ENCODE measurements around the gene PTTG1. TPM values are rescaled to one million over a fixed set of nuclear protein-coding genes. Genes with fewer than 3 reads are reported as not detected.

PTTG1 gene
- total RNA-seq, 1 experiment from 2014 or later, result 239 TPM

DNA sequence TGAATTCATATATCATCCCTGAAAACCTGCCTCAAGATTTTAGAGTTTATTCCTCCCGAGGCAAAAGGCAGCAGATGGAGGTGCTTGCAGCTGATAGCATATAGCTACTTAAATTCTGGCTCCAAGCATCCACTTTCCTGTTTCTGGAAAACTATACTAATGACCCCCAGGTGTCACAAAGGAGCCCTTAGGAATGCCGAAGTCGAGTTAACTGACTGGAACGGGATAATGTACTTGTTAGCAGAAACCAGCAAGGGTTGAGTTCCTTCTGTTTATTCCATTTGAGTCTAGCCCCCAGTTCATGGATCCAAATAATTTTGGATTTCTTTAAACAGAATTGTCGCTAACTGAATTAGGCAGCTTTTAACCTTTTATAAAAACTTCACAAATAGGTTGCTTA, 44.5 kb downstream of the PTTG1 start:
- H3K4me3 Mint-ChIP-seq, result no peak overlapping the region
- DNase-seq (ENCODE audit: low spot score) (no peak), ATAC-seq (no peak)
- ChIA-PET POLR2A (no interaction called here), CTCF (interaction anchor here (3.2 kb wide), 1 partner anchor 27 kb away, joined by 28 read pairs; no protein-coding TSS in a partner anchor)
- TF ChIP-seq, protein P1, sequence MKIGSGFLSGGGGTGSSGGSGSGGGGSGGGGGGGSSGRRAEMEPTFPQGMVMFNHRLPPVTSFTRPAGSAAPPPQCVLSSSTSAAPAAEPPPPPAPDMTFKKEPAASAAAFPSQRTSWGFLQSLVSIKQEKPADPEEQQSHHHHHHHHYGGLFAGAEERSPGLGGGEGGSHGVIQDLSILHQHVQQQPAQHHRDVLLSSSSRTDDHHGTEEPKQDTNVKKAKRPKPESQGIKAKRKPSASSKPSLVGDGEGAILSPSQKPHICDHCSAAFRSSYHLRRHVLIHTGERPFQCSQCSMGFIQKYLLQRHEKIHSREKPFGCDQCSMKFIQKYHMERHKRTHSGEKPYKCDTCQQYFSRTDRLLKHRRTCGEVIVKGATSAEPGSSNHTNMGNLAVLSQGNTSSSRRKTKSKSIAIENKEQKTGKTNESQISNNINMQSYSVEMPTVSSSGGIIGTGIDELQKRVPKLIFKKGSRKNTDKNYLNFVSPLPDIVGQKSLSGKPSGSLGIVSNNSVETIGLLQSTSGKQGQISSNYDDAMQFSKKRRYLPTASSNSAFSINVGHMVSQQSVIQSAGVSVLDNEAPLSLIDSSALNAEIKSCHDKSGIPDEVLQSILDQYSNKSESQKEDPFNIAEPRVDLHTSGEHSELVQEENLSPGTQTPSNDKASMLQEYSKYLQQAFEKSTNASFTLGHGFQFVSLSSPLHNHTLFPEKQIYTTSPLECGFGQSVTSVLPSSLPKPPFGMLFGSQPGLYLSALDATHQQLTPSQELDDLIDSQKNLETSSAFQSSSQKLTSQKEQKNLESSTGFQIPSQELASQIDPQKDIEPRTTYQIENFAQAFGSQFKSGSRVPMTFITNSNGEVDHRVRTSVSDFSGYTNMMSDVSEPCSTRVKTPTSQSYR (CRISPR knock-in tag; IDR thresholded peaks at IDR 0.05), result no peak
- TF ChIP-seq, protein P2, sequence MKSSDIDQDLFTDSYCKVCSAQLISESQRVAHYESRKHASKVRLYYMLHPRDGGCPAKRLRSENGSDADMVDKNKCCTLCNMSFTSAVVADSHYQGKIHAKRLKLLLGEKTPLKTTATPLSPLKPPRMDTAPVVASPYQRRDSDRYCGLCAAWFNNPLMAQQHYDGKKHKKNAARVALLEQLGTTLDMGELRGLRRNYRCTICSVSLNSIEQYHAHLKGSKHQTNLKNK (CRISPR knock-in tag; IDR thresholded peaks at IDR 0.05), result no peak
- TF ChIP-seq, protein P3, sequence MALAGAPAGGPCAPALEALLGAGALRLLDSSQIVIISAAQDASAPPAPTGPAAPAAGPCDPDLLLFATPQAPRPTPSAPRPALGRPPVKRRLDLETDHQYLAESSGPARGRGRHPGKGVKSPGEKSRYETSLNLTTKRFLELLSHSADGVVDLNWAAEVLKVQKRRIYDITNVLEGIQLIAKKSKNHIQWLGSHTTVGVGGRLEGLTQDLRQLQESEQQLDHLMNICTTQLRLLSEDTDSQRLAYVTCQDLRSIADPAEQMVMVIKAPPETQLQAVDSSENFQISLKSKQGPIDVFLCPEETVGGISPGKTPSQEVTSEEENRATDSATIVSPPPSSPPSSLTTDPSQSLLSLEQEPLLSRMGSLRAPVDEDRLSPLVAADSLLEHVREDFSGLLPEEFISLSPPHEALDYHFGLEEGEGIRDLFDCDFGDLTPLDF (CRISPR knock-in tag; IDR thresholded peaks at IDR 0.05), result no peak
- TF ChIP-seq, protein P4, sequence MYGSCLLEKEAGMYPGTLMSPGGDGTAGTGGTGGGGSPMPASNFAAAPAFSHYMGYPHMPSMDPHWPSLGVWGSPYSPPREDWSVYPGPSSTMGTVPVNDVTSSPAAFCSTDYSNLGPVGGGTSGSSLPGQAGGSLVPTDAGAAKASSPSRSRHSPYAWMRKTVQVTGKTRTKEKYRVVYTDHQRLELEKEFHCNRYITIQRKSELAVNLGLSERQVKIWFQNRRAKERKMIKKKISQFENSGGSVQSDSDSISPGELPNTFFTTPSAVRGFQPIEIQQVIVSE (CRISPR knock-in tag; IDR thresholded peaks at IDR 0.05; ENCODE audit: borderline replicate concordance), result no peak
- TF ChIP-seq MXD4 (CRISPR knock-in tag; IDR thresholded peaks at IDR 0.05; ENCODE audit: borderline replicate concordance) (no peak), ATF1 (CRISPR knock-in tag; IDR thresholded peaks at IDR 0.05) (no peak), HMGA2 (CRISPR knock-in tag; IDR thresholded peaks at IDR 0.05) (no peak), FOXJ3 (CRISPR knock-in tag; IDR thresholded peaks at IDR 0.05; ENCODE audit: borderline replicate concordance) (no peak), FOXP1 (CRISPR knock-in tag; IDR thresholded peaks at IDR 0.05; ENCODE audit: borderline replicate concordance) (no peak), IRF2 (CRISPR knock-in tag; IDR thresholded peaks at IDR 0.05; ENCODE audit: borderline replicate concordance, low read depth) (no peak), EMX1 (CRISPR knock-in tag; IDR thresholded peaks at IDR 0.05) (no peak)
- TF ChIP-seq, protein P5, sequence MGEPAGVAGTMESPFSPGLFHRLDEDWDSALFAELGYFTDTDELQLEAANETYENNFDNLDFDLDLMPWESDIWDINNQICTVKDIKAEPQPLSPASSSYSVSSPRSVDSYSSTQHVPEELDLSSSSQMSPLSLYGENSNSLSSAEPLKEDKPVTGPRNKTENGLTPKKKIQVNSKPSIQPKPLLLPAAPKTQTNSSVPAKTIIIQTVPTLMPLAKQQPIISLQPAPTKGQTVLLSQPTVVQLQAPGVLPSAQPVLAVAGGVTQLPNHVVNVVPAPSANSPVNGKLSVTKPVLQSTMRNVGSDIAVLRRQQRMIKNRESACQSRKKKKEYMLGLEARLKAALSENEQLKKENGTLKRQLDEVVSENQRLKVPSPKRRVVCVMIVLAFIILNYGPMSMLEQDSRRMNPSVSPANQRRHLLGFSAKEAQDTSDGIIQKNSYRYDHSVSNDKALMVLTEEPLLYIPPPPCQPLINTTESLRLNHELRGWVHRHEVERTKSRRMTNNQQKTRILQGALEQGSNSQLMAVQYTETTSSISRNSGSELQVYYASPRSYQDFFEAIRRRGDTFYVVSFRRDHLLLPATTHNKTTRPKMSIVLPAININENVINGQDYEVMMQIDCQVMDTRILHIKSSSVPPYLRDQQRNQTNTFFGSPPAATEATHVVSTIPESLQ (CRISPR knock-in tag; IDR thresholded peaks at IDR 0.05), result no peak
- TF ChIP-seq, protein P6, sequence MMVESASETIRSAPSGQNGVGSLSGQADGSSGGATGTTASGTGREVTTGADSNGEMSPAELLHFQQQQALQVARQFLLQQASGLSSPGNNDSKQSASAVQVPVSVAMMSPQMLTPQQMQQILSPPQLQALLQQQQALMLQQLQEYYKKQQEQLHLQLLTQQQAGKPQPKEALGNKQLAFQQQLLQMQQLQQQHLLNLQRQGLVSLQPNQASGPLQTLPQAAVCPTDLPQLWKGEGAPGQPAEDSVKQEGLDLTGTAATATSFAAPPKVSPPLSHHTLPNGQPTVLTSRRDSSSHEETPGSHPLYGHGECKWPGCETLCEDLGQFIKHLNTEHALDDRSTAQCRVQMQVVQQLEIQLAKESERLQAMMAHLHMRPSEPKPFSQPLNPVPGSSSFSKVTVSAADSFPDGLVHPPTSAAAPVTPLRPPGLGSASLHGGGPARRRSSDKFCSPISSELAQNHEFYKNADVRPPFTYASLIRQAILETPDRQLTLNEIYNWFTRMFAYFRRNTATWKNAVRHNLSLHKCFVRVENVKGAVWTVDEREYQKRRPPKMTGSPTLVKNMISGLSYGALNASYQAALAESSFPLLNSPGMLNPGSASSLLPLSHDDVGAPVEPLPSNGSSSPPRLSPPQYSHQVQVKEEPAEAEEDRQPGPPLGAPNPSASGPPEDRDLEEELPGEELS (CRISPR knock-in tag; IDR thresholded peaks at IDR 0.05), result no peak
- H3K9me3 Mint-ChIP-seq, result peaks cover 5% of the 10 kb centered on the region
- no peak overlapping the region for H3K27ac Mint-ChIP-seq
- peaks cover 4% of the 10 kb centered on the region; the same call in 1 of the 2 replicates for H3K36me3 Mint-ChIP-seq
- H3K4me1 Mint-ChIP-seq, result peaks cover 32% of the 10 kb centered on the region
- no peaks in the 10 kb centered on the region; the same call in 1 of the 2 replicates for H3K27me3 Mint-ChIP-seq (ENCODE audit: low read depth)

DNA sequence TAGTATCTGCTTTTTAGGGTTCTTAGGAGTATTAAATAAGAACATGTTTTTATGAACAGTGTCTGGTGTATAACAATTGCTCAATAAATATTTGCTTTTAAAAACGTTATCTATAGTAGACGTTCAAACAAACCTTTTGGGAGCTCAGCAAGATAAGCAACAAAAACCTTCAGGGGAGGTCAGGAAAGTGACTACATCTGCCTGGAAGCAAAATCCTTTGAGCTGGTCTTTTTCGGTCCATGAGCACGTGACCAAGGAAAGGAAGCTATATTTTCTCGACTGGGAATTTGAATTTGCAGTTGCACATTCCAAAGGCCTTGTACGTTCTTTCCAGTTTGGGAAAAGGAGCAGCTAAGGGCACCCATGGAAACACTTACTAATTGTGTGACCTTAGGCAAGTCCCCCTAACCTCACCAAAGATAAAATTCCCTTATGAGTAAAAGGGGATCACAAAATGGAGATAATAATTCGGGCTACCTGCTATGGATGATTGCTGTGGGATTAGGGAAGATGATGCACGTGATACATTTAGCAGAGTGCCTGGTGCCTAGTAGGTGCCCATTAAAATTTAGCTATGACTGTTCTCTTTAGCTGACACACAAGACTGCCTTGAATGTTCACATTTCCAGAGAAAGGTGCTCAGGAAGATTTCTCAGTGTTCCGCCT, 45.4 kb downstream of the PTTG1 start:
- DNase-seq (ENCODE audit: low spot score), result no peak
- H3K9me3 Mint-ChIP-seq, result no peaks in the 10 kb centered on the region
- no peak for ATAC-seq
- H3K27me3 Mint-ChIP-seq (ENCODE audit: low read depth), result no peaks in the 10 kb centered on the region; the same call in 1 of the 2 replicates
- no peaks in the 10 kb centered on the region for H3K36me3 Mint-ChIP-seq
- H3K4me3 Mint-ChIP-seq, result no peak overlapping the region
- H3K4me1 Mint-ChIP-seq, result peaks cover 36% of the 10 kb centered on the region
- no peak overlapping the region for H3K27ac Mint-ChIP-seq
- CTCF ChIA-PET, result interaction anchor here (0.9 to 3.2 kb wide), 2 partner anchors 25 to 28 kb away, joined by 3 to 28 read pairs; no protein-coding TSS in a partner anchor
- POLR2A ChIA-PET, result interaction anchor here (0.5 kb wide), 1 partner anchor 89 kb away, joined by 6 read pairs; no protein-coding TSS in a partner anchor
- TF ChIP-seq FOXP1 (CRISPR knock-in tag; IDR thresholded peaks at IDR 0.05; ENCODE audit: borderline replicate concordance), result no peak
- no peak for TF ChIP-seq NFATC4 (CRISPR knock-in tag; IDR thresholded peaks at IDR 0.05)
- no peak for TF ChIP-seq ZNF263 (CRISPR knock-in tag; IDR thresholded peaks at IDR 0.05; ENCODE audit: low read depth)
- no peak for TF ChIP-seq NR1H2 (CRISPR knock-in tag; IDR thresholded peaks at IDR 0.05)
- TF ChIP-seq, protein P7, sequence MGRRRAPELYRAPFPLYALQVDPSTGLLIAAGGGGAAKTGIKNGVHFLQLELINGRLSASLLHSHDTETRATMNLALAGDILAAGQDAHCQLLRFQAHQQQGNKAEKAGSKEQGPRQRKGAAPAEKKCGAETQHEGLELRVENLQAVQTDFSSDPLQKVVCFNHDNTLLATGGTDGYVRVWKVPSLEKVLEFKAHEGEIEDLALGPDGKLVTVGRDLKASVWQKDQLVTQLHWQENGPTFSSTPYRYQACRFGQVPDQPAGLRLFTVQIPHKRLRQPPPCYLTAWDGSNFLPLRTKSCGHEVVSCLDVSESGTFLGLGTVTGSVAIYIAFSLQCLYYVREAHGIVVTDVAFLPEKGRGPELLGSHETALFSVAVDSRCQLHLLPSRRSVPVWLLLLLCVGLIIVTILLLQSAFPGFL (CRISPR knock-in tag; IDR thresholded peaks at IDR 0.05; ENCODE audit: borderline replicate concordance), result no peak
- no peak for TF ChIP-seq RELA (CRISPR knock-in tag; IDR thresholded peaks at IDR 0.05; ENCODE audit: borderline replicate concordance)
- TF ChIP-seq, protein P8, sequence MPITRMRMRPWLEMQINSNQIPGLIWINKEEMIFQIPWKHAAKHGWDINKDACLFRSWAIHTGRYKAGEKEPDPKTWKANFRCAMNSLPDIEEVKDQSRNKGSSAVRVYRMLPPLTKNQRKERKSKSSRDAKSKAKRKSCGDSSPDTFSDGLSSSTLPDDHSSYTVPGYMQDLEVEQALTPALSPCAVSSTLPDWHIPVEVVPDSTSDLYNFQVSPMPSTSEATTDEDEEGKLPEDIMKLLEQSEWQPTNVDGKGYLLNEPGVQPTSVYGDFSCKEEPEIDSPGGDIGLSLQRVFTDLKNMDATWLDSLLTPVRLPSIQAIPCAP (CRISPR knock-in tag; IDR thresholded peaks at IDR 0.05), result no peak
- no peak for TF ChIP-seq SMAD3 (CRISPR knock-in tag; IDR thresholded peaks at IDR 0.05; ENCODE audit: borderline replicate concordance)
- TF ChIP-seq TEAD4 (CRISPR knock-in tag; IDR thresholded peaks at IDR 0.05), result no peak
- TF ChIP-seq NFE2L1 (CRISPR knock-in tag; IDR thresholded peaks at IDR 0.05), result no peak

All from WTC11 (cell line).